Panc1 (cell line): ENCODE measurements around the gene FAM72B.
"Not testable (repeated sequence)": the region's sequence is repeated elsewhere in the genome, so short reads cannot be mapped to it uniquely, and the experiment has no call there.

ENCODE experiments used
- CTCF ChIP-seq: fragments of 450-650 bp; IDR thresholded peaks from 2 replicates; pipeline ENCODE4 v1.5.1; 2017; ENCODE audit warnings: mild to moderate bottlenecking
- POLR2AphosphoS5 ChIP-seq: IDR thresholded peaks from 2 replicates; pipeline ENCODE4 v1.6.1; 2012; ENCODE audit warnings: mild to moderate bottlenecking, low read depth, low read length, moderate library complexity
- TF ChIP-seq, protein P1 (sequence below), 2 experiments: IDR thresholded peaks; 2 replicates each; pipeline ENCODE4 v1.6.1; 2011 to 2012; ENCODE audit warnings: low read depth in 2 of 2, control low read depth in 1 of 2, low read length in 1 of 2, mild to moderate bottlenecking in 1 of 2, moderate library complexity in 1 of 2; ENCODE audit not compliant: insufficient read depth in 1 of 2

DNA sequence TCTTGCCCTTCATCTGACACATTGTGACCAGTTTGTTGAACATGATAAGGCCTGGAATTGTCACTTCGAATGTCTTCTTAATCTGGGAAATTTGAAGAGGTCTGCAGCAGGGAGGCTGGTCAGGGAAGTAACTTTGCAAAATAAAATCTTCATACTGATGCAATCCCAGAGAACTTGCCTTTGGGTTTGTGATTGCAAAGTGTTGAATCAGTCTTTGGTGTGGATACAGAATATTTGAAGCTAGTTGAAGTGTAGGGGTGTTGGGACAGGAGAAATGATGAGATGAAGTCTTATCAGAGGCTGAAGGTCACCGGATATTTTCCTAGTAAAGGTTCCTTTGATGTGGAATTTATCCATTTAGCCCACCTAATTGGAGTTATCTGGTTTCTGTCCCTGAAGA is 42.8 kb upstream of the FAM72B start:
- TF ChIP-seq CTCF, POLR2AphosphoS5: not testable (repeated sequence)
- TF ChIP-seq, protein P1, sequence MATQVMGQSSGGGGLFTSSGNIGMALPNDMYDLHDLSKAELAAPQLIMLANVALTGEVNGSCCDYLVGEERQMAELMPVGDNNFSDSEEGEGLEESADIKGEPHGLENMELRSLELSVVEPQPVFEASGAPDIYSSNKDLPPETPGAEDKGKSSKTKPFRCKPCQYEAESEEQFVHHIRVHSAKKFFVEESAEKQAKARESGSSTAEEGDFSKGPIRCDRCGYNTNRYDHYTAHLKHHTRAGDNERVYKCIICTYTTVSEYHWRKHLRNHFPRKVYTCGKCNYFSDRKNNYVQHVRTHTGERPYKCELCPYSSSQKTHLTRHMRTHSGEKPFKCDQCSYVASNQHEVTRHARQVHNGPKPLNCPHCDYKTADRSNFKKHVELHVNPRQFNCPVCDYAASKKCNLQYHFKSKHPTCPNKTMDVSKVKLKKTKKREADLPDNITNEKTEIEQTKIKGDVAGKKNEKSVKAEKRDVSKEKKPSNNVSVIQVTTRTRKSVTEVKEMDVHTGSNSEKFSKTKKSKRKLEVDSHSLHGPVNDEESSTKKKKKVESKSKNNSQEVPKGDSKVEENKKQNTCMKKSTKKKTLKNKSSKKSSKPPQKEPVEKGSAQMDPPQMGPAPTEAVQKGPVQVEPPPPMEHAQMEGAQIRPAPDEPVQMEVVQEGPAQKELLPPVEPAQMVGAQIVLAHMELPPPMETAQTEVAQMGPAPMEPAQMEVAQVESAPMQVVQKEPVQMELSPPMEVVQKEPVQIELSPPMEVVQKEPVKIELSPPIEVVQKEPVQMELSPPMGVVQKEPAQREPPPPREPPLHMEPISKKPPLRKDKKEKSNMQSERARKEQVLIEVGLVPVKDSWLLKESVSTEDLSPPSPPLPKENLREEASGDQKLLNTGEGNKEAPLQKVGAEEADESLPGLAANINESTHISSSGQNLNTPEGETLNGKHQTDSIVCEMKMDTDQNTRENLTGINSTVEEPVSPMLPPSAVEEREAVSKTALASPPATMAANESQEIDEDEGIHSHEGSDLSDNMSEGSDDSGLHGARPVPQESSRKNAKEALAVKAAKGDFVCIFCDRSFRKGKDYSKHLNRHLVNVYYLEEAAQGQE (IDR thresholded peaks at IDR 0.05; ENCODE audit: insufficient read depth in 1 of 2, low read depth in 2 of 2, low read length in 1 of 2) = not testable (repeated sequence)
